SKM-1 (cell line): Measurements from ENCODE around the gene RAPGEF6.
A peak's percentile ranks its signal among the peaks of the same experiment; 100 is the strongest.
"Not testable (repeated sequence)": the region's sequence is repeated elsewhere in the genome, so short reads cannot be mapped to it uniquely, and the experiment has no call there.

ENCODE experiments used
- DNase-seq: peaks from one replicate; lab custom pipeline; 2025; ENCODE audit not compliant: unreplicated experiment; lab: John Stamatoyannopoulos, UW

RAPGEF6 gene

GRCh38 chr5:131608597-131608996, 26.4 kb downstream of the RAPGEF6 start:
- DNase-seq: no peak

DNA sequence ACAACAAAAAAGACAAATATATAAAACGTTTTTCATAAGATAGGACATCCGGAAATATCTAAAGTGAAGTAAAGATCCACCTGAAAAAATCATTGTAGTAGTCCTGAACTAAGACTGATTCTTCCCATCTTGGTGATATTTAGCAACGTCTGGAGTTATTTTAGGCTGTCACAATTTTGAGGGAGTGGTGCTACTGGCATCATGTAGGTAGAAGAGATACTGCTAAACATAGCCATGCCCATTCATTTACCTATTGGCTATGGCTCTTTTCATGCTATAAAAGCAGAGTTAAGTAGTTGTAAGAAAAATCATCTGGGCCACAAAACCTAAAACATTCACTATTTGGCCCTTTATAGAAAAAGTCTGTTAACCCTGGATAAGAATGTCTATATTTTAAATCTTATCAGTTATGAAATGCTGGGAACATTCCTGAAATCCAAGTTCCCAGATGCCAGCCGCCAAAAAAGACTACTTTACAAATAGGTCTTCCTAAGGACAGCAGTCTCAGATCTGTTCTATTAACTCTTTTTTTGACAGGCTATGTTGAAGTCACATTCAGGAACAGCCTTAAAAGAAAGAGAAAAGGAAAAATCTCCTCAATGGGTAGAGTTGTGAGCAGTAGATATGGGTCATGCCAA, 27.0 kb downstream of the RAPGEF6 start:
- no peak for DNase-seq

DNA sequence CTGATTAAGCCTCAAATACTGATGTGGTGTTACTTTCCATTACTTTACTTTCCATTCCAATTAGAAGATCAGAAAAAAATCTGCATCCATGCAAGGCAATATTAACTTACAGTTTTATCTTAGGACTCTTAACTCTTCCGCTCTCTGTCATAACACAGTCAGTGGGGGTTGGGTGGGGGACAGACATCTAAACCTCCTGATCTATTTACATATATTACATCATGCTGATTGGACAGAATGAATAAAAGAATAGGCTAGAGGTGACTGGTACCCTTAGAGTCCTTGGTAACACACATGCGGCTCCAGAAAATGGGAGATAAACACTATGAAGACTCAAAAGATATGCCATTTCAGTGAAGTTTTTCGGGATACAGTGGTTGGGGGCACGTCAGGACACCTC, 27.6 kb downstream of the RAPGEF6 start:
- DNase-seq: no peak

- DNase-seq: no peak
These were observed 29.9 kb downstream of the RAPGEF6 start for GRCh38 chr5:131605086-131605485.

GRCh38 chr5:131595088-131596033, 39.7 kb downstream of the RAPGEF6 start:
- no peak for DNase-seq

DNA sequence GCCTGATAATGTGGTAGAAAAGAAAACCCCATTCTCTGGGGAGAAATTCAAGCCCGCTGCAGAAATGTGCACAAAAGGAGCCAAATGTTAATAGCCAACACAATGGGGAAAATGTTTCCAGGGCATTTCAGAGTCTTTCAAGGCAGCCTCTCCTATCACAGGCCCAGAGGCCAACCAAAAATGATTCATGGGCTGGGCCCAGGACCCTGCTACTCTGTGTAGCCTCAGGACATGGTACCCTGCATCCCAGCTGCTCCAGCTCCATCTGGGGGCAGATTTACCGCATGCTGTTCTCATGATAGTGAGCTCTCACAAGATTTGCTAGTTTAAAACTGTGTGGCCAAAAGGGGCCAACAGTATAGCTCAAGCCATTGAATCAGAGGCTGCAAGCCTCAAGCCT, 41.1 kb downstream of the RAPGEF6 start:
- DNase-seq: no peak

GRCh38 chr5:131593436-131593835, 41.6 kb downstream of the RAPGEF6 start:
- not testable (repeated sequence) for DNase-seq

GRCh38 chr5:131589510-131590348, 45.3 kb downstream of the RAPGEF6 start:
- DNase-seq: peak; percentile 4

DNA sequence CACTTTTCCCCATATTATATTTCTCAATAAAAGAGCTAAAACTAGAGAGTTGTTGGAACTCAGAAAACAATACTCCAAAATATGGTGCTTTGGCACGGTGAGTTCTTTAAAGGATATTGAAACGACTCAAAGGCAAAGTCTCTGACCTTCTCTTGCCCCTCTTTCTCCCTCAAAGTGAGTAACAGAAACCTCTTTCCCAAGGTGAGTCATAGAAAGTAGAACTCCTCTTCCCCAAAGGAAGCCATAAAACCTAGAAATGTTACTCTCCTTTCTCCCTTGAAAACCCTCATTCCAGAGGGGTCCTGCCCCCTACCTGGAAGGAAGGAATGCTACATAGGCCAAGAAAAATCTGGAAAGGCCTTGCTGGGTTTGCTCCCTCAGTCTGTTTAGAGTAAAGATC, 47.5 kb downstream of the RAPGEF6 start:
- no peak for DNase-seq

DNA sequence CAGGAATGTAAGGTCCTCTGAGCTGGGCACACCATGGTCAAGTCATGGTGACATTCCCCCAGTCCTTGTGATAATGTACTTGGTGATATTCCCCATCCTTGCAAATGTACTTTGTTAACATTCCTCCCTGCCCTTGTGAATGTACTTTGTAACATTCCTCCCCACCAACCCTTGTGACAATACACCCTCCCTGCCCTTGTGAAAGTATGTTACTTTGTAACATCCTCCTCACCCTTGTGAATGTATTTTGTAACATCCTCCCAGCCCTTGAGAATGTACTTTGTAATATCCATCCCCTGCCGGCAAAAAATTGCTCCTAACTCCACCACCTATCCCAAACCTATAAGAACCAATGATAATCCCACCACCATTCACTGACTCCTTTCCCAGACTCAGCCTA, 53.3 kb downstream of the RAPGEF6 start:
- no peak for DNase-seq

DNA sequence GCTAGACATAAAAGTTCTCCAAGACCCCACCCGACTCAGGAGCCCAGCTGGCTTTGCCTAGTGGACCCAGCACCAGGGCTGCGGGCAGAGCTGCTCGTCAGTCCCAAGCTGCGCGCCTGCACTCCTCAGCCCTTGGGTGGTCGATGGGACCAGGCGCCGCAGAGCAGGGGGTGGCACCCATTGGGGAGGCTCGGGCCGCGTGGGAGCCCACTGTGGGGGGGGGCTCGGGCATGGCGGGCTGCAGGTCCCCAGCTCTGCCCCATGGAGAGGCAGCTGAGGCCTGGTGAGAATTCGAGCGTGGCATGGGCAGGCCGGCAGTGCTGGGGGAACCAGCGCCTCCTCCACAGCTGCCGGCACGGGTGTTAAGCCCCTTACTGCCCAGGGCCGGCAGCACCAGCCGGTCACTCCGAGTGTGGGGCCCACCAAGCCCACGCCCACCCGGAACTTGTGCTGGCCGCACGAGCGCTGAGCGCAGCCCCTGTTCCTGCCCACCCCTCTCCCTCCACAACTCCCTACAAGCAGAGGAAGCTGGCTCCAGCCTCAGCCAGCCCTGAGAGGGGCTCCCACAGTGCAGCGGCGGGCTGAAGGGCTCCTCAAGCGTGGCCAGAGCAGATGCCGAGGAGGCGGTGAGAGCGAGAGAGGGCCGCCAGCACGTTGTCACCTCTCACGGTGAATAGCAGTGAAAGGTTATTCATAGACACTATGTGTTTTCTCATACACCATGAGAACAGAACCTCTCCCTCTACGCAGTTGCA, 54.9 kb downstream of the RAPGEF6 start:
- no peak for DNase-seq

DNA sequence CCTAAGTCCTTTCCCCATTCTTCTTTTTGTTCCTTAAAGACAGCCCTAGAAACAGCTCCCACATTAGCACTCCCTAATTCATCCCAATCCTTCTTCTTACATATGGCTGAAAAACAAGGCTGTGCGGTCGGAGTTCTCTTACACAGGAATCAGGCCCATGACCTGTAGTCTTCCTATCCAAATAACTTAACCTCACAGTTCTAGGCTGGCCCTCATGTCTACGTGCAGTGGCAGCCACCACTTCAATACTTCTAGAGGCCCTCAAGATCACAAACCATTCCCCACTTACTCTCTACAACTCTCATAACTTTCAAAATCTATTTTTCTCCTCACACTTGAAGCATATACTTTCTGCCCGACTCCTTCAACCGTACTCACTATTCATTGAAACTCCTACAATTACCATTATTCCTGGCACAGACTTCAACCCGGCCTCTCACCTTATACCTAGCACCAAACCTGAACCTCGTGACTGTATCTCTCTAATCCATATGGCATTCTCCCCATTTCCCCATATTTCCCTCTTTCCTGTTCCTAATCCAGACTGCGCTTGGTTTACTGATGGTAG, 59.3 kb downstream of the RAPGEF6 start:
- DNase-seq: no peak

DNA sequence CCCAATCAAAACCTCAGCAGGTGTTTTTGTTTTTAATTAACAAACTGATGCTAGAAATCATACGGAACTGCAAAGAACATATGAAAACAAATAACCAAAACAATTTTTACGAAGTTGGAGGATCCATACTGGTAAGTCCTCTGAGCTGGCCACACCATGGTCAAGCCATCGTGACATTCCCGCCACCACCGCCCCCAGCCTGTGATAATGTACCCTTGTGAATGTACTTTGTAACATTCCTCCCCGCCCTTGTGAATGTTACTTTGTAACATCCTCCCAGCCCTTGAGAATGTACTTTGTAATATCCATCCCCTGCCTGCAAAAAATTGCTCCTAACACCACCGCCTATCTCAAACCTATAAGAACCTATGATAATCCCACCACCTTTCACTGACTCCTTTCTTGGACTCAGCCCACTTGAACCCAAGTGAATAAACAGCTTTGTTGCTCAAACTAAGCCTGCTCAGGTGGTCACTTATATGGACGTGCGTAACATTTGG, 63.3 kb downstream of the RAPGEF6 start:
- DNase-seq: no peak

DNA sequence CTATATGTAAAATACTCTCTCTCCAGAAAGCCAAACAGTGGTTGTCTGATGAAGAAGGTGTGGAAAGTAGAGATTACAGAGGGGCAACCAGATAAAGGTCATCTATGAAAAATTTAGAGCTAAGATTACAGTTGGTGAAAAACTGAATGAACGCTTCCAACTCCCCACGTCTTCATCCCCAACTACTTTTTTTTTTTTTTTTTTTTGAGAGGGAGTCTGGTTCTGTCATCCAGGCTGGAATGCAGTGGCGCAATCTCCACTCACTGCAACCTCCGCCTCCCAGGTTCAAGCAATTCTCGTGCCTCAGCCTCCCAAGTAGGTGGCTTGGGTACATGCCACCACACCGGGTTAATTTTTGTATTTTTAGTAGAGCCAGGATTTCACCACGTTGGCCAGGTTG, 64.3 kb downstream of the RAPGEF6 start:
- DNase-seq: no peak

- DNase-seq: no peak
These were observed 70.8 kb downstream of the RAPGEF6 start for GRCh38 chr5:131564229-131564652.

DNA sequence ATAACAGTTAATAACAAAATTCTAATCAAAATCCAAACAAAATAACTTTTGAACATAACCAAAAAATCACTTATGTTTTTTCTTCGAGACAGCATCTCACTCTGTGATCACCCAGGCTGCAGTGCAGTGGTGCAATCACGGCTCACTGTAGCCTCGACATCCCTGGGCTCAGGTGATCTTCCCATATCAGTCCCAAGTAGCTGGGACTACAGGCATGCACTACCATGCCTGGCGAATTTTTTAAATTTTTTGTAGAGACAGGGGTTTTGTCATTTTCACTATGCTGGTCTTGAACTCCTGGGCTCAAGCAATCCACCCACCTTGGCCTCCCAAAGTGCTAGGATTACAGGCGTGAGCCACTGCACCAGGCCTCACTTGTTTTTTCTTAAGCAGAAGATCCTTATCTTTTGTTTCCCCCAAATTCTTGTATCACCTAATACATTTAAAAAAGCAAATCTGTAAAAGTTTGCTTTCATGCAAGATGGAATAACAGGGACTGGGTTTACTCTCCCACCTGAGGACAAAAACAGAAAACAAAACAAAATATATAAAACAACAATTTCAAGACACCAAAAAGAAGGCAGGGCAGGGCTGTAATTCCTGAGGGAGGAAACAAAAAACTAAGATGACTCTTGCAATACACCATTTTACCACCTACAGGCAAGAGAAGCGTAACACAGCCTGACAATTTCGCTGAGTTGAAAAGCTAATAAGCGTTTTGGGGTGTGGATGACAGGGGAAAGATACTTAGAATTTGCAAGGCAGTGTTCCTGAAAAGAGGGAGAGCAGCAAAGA, 71.4 kb downstream of the RAPGEF6 start:
- no peak for DNase-seq

DNA sequence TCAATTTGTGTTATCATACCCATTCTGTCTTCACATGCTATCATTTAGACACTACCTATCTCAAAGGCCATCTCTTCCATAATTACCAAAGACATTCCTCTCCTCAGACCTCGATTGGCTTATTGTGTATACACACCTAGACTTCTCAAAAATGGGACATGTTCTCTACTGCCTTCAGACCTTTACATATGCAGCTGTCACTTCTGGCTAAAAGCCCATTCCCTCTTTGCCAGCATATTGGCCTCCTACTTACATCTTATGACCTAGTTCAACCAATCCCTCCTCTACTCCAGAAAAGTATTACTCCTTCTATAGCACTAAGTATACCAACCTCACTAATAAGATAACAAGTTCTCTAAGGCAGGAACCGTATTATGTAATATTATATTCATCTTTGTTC, 84.4 kb downstream of the RAPGEF6 start:
- DNase-seq: no peak

- no peak for DNase-seq
These were observed 86.9 kb downstream of the RAPGEF6 start for GRCh38 chr5:131548176-131548575.

- DNase-seq: no peak
These were observed 89.2 kb downstream of the RAPGEF6 start for GRCh38 chr5:131545845-131546244.
